Hematopoietic multipotent progenitor cell treated with erythropoietin and hydrocortisone succinate and interleukin-3 and kit ligand, for 4 days (in vitro differentiated cells): ENCODE results near the gene KIF26A.

ENCODE experiments used
- DNase-seq: peaks from one replicate; pipeline ENCODE4 v3.0.0-alpha.2; 2015

Gene KIF26A

DNA sequence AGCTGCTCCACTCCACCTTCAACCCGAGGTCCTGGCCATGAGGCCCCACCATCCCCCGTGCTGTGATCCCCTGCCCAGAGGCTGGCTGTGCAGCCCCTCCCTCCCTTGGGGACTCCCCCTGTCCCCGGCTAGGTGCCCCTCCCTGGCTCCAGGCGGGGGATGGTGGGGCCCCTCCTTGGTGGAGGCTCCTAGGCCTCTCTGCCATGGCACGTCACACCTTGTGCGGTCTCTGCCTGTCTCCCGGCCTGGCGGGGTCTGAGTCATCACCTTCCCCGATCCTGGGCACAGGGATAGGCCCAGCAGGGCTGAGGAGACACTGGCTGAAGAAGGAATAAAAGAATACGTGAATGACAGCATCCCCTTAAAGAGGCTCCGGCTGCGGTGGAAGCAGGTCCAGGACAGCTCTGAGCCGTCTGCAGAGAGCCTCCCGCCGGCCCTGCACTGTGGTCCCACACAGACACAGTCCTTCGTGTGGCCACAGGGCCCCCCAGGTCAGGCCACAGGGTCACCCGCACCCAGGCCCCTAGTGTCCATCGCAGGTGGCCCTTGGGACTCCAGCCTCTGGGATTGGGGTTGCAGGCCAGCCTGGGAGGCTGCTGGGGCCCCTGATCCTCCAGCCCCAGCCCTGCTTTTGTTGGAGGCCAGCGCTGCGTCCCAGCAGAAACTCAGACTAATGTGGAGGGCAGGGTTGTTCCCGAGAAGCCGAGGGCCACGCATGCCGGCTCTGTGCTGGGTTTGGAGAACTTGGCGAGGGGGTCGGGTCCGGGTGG is 43.6 kb downstream of the KIF26A start:
- DNase-seq, result no peak

DNA sequence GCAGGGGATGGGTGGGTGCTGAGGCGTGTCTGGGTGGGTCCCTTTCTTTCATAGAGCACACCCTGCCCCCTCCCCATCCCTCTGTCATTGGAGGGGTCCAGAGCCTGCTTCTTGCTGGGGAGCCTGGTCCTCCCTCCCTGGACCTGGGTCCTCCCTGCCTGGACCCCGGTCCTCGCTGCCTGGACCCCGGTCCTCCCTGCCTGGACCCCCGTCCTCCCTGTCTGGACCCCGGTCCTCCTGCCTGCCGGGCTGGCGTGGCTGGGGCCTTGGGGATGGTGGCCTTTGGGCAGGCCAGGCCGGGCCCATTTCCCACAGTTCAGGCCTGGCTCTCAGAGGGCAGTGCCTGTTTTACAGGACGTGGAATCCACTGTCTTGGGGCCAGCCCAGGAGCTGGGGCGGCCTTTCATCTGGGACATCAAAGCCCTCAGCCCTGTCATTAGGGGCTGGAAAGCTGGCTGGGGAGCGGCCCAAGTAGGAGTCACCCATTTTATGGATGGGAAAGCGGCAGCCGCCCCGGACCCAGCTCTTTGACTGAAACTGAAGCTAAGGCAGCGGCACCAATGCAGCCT is 44.6 kb downstream of the KIF26A start:
- DNase-seq, result no peak

- DNase-seq, result no peak
These were observed 45.4 kb downstream of the KIF26A start for GRCh38 chr14:104183796-104184195.

DNA sequence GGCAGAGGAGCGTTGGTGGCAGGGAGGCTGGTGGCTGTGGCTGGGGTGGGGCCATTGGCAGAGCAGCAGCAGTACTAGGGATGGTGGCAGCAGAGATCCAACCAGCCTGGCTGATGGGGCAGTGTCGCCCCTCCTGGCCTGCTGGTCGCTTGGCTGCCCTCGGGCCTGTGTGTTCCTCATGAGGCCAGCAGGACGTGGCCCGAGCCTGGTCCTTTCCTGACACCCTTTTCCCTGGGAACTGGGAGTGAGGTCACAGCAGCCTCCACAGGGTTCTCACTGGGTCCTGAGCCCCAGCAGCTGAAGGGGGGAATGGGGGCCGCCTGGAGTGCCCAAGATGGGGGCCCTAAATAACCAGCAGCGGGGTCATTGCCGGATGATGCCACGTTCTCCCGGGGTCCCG is 46.1 kb downstream of the KIF26A start:
- no peak for DNase-seq

GRCh38 chr14:104184911-104185499 is 46.6 kb downstream of the KIF26A start:
- DNase-seq, result no peak

DNA sequence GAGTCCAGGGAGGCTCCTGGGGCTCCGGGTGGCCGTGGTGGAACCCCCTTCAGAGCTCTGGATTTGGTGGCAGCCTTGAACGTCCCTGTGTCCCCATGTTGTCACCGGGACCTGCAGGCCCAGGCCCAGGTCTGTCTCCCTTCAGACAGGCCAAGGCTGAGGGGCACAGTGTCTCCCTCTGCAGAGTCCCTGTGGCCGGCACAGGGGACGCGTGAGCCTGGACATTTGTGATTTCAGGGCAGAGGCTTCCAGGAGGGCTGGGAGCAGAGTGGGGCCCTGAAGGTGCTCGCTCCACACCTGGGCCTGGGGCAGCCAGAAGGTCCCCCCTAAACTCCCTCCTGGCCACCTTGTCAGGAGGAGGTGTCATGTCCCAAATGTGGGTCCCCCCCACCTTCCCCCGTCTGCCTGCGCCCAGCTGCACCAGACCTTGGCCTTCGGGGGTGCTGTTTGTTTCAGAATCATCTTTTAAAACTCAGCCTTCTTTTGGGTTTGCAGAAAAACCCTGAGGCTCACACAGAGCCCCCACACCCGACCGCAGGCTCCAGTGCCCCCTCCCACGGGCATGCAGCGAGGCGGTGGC is 47.6 kb downstream of the KIF26A start:
- DNase-seq, result no peak

DNA sequence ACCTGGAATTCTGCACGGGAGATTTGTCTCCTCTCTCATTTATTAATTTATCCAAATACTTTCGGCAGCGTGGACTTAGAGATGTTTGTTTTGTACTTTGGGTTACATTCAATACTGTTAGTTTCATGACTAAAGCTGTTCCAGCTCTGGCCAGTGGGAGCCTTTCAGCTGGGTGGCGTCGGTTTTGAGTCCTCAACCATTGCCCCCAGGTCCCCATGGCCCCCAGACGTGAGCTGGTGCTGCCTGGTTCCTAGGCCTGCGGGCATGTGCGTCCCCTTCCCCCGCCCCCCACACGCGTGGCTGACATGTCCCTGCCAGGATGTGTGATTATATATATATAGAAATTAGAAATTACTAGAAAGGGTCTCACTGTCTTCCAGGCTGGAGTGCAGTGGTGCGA is 48.2 kb downstream of the KIF26A start:
- DNase-seq, result no peak

- DNase-seq, result no peak
These were observed 48.9 kb downstream of the KIF26A start for GRCh38 chr14:104187121-104187889.

- DNase-seq, result no peak
These were observed 49.7 kb downstream of the KIF26A start for GRCh38 chr14:104187931-104188726.

- no peak for DNase-seq
These were observed 50.5 kb downstream of the KIF26A start for GRCh38 chr14:104188727-104189400.

GRCh38 chr14:104189629-104190335 is 51.4 kb downstream of the KIF26A start:
- DNase-seq, result no peak

DNA sequence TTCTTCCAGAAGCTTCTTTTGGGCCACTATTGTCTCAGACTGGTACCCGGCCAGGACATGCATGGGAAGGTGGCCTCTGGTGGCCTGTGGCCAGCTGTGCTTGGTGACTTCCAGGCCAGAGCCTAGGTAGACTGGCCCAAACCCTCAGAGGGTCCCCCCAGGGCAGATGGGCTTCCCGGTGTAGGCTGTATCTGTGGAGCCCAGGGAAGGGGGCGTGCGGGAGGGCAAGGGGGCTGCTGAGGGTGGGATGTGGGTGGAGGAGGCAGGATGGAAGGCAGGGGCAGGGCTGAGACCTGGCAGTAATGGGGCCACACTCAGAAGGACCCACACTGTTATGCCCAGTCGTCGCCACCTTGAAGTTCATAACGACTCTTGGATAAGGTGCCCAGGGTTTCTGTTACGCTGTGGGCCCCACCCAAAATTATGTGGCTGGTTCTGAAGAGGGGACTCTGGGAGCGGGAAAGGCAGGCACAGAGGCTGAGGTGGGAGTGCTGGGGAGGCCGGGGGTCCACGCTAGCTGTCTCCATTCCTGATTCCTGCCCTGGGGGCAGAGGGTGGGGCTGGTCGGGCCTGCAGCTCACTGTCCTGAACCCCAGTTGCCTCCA is 52.1 kb downstream of the KIF26A start:
- no peak for DNase-seq

DNA sequence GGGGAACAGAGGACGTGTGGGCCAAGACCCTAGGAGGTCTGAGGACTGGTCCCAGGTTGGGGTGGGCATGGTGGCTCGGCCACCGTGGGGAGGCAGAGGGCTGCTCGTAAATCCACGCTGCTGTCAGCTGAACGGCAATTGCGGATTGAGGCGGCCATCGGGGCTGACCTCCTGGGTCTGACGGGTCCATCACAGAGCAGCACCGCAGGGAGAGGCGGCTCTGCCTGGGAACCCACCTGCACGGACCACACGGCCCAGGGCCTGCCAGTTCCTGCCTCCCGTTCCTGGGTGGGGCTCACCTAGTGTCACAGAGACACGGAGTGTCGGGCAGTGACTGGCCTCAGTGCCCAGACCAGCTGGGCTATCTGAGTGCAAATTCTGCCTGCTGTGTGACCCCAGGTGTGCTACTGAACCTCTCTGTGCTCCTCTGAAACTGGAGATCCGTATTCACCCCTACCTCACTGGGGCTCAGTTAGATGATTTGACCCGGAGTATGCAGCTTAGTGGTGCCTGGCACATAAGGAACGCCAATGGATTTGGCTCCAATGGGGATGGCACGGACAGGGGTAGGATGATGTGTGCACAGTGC is 53.1 kb downstream of the KIF26A start:
- no peak for DNase-seq

DNA sequence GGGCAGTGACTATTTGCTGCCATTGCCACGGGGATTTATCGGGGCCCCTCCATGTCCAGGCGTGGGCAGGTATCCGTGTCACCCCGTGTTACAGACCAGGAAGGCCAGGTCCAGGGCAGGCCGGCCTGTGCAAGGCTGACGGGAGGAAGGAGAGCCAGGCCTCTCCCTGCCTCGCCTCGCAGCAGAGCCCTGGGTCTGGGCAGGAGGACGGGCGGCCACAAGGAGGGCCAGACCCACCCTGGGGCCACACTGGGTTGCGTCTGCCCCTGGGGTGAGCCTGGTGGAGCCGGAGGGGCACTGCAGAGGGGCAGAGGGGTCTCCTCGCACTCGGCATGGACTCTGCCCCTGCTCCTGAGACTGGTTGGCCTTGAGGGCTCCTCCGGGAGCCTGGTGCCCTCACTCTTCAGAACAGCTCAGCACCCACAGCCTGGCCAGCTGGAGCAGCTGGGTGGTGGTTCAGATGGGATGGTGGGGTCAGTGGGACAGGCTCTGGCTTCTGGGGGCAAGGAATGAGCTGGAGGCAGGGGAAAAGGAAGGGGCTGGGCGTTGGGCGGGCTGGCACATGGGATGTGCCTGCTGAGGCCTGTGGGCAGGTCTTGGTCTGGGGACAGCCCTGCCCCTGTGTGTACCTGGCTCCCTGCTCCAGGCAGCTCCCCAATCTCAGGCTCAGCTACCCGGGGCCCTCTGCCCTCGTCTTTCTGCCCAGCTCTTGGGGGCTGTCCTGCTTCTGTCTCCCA is 53.9 kb downstream of the KIF26A start:
- DNase-seq, result no peak

DNA sequence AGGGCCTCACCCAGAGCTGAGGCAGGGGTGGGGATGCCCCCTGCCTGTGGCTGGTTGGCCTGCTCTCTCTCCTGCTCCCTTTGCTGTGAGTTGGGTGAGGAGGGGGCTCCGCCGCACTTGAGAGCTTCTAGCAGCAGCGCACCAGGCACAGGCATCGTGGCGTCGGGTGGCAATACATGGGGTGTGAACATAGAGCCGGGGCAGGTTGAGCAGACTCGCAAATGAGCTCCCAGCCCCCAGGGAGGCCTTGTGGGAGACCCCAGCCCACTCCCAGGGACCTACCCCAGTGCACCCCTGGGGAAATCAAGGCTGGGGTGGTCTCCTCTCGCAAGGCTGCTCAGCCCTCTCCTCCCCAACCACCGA is 54.5 kb downstream of the KIF26A start:
- no peak for DNase-seq

- no peak for DNase-seq
These were observed 55.6 kb downstream of the KIF26A start for GRCh38 chr14:104194016-104194415.

DNA sequence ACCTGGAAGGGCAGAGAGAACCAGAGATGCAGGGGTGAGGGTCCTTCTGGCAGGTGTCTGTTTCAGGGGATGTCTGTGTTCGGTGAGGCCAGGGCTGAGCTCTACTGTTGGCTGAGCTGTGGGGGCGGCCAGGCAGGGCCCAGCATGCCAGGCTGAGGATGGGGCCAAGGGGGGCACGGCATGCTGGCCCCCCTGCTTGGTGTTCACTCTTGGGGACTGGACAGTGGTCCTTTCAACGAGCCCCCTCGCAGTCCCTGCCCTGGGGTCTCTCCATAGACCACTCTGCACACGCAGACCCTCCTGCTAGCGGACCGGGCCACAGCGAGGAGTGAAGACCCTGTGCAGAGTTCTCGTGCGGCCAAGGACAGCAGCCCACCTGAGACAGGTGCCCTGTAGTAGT is 56.3 kb downstream of the KIF26A start:
- no peak for DNase-seq

GRCh38 chr14:104195361-104195760 is 57.0 kb downstream of the KIF26A start:
- no peak for DNase-seq

DNA sequence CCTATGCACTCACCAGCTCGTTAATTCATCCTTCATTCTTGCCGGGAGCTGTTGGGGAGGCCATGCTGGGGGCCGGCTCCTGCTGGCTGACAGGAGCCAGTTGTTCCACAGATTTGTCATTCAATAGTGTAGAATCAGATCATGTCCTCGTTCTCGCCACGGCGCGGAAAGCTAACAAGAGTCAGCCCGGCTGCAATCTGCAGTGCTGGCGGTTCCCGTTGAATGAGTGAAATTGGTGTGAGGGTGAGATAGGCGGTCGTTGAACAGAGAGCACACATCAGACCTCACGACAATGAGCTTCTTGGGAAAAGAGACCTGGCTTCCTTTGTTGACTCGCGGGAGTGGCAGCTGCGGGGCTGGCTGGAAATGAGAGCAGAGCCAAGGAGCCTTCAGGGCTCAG is 57.5 kb downstream of the KIF26A start:
- no peak for DNase-seq
